HFFc6 (cell line): ENCODE results near the gene SGMS1. TPM values are rescaled to one million over a fixed set of nuclear protein-coding genes. Genes with fewer than 3 reads are reported as not detected.
"Not testable (repeated sequence)": the region's sequence is repeated elsewhere in the genome, so short reads cannot be mapped to it uniquely, and the experiment has no call there.

Experiments used
- DNase-seq: peaks from one replicate; pipeline ENCODE4 v3.0.0-alpha.2; 2018
- H3K27ac Mint-ChIP-seq: 2 replicates; pipeline ENCODE4 v1.8.0; 2020; ENCODE audit warnings: mild to moderate bottlenecking, mixed read lengths
- H3K27me3 Mint-ChIP-seq: 2 replicates; pipeline ENCODE4 v1.8.0; 2021; ENCODE audit warnings: mild to moderate bottlenecking, moderate library complexity, mixed read lengths; ENCODE audit not compliant: insufficient read depth
- H3K36me3 Mint-ChIP-seq: 2 replicates; pipeline ENCODE4 v1.8.0; 2021; ENCODE audit warnings: low read depth, mixed read lengths
- H3K4me1 Mint-ChIP-seq: 2 replicates; pipeline ENCODE4 v1.8.0; 2020; ENCODE audit warnings: low read depth, mixed read lengths
- H3K4me3 Mint-ChIP-seq: 2 replicates; pipeline ENCODE4 v1.8.0; 2020; ENCODE audit warnings: mild to moderate bottlenecking, moderate library complexity, mixed read lengths
- H3K9me3 Mint-ChIP-seq: 2 replicates; pipeline ENCODE4 v1.8.0; 2020; ENCODE audit warnings: mild to moderate bottlenecking, mixed read lengths
- total RNA-seq, 6 experiments: library from RNA; stranded (reverse); fragmentation: NEBNext Ultra II Directional; extraction: Animal tissue kit (Norgen Biotek cat#: 25700); gene quantifications; 2 replicates in 1 of 6; 3 replicates in 5 of 6; pipeline ENCODE4 v1.2.3, GENCODE V29; 2021
- TF ChIP-seq, protein P1 (sequence below): fragments of 200-600 bp; sonication (generic); IDR thresholded peaks from 2 replicates; pipeline ENCODE4 v1.5.0; 2021; ENCODE audit warnings: antibody characterized with exemption, mild to moderate bottlenecking

Gene SGMS1
- total RNA-seq, 6 experiments from 2014 or later, result 19.6 to 27.5 (median 24.6) TPM

- H3K27me3 Mint-ChIP-seq, result peaks cover 27% of the 10 kb centered on the region
- TF ChIP-seq, protein P1, sequence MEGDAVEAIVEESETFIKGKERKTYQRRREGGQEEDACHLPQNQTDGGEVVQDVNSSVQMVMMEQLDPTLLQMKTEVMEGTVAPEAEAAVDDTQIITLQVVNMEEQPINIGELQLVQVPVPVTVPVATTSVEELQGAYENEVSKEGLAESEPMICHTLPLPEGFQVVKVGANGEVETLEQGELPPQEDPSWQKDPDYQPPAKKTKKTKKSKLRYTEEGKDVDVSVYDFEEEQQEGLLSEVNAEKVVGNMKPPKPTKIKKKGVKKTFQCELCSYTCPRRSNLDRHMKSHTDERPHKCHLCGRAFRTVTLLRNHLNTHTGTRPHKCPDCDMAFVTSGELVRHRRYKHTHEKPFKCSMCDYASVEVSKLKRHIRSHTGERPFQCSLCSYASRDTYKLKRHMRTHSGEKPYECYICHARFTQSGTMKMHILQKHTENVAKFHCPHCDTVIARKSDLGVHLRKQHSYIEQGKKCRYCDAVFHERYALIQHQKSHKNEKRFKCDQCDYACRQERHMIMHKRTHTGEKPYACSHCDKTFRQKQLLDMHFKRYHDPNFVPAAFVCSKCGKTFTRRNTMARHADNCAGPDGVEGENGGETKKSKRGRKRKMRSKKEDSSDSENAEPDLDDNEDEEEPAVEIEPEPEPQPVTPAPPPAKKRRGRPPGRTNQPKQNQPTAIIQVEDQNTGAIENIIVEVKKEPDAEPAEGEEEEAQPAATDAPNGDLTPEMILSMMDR, result no peak
These were observed 344.3 kb downstream of the SGMS1 start for GRCh38 chr10:50279489-50279888.

DNA sequence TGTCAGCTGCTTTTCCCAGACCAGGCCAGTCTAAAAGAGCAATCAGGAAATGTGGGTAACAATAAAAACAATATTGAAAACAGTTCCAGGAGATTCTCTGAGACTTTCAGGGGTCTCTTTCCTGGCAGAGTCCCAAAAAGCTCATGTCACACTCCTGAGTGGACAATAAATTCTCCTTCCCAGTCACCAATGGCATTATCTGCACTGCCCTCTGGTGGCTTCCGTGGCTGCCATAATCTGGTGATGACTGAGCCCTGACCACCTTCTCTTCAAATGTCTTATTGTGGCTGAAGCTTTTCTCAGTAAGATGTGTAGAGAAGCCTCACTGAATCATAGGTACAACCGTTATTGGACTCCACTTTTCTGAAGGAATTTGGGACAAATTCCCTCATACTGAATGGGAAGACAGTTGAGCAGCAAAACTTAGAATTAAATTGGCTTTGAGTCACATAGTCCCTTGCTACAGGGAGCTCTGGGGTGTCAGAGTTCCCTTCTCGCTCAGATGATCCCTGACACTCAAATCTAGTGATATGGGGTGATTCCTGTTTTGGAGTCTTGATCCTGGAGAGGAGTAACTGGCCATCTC is 348.0 kb downstream of the SGMS1 start:
- H3K27me3 Mint-ChIP-seq, result peaks cover 8% of the 10 kb centered on the region
- DNase-seq, result peak; percentile 28
- H3K4me3 Mint-ChIP-seq, result no peak overlapping the region
- TF ChIP-seq, protein P1, result peak; percentile 82
- H3K27ac Mint-ChIP-seq, result no peak overlapping the region
- H3K36me3 Mint-ChIP-seq, result no peaks in the 10 kb centered on the region
- H3K9me3 Mint-ChIP-seq, result no peaks in the 10 kb centered on the region
- H3K4me1 Mint-ChIP-seq, result peaks cover 6% of the 10 kb centered on the region

More at GRCh38 chr10:50279489-50279888, 344.3 kb downstream of the SGMS1 start:
- no peak overlapping the region for H3K4me3 Mint-ChIP-seq
- DNase-seq, result no peak
- H3K27ac Mint-ChIP-seq, result no peak overlapping the region
- no peaks in the 10 kb centered on the region for H3K36me3 Mint-ChIP-seq
- peaks cover 6% of the 10 kb centered on the region for H3K4me1 Mint-ChIP-seq
- H3K9me3 Mint-ChIP-seq, result no peaks in the 10 kb centered on the region

DNA sequence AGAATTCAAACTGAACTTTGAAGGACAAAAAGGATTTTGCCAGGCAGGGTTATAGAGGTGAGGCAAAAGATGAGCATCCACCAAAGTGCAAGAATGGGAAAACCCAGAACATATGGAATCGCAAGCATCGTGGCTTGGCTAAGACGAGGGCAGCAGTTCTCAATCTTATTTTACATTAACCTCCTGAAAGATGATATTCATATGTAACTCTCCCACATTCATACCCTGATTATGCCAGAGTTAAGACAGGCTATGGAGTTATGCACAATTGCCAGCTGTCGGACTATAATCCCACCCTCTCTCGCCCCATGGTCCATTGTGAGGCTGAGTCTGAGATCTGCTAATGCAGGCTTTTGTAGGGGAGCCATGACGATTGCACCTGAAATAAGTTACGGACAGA is 351.2 kb downstream of the SGMS1 start:
- H3K4me1 Mint-ChIP-seq, result no peaks in the 10 kb centered on the region
- TF ChIP-seq, protein P1, result no peak
- no peaks in the 10 kb centered on the region for H3K9me3 Mint-ChIP-seq
- no peak overlapping the region for H3K4me3 Mint-ChIP-seq
- H3K27me3 Mint-ChIP-seq, result peaks cover 5% of the 10 kb centered on the region; the same call in 1 of the 2 replicates
- no peak for DNase-seq
- H3K36me3 Mint-ChIP-seq, result no peaks in the 10 kb centered on the region
- no peak overlapping the region for H3K27ac Mint-ChIP-seq

- H3K36me3 Mint-ChIP-seq, result no peaks in the 10 kb centered on the region
- H3K4me1 Mint-ChIP-seq, result no peaks in the 10 kb centered on the region
- no peak for DNase-seq
- TF ChIP-seq, protein P1, result no peak
- no peaks in the 10 kb centered on the region for H3K9me3 Mint-ChIP-seq
- no peak overlapping the region for H3K4me3 Mint-ChIP-seq
- H3K27ac Mint-ChIP-seq, result no peak overlapping the region
- peaks cover 4% of the 10 kb centered on the region; the same call in 1 of the 2 replicates for H3K27me3 Mint-ChIP-seq
These were observed 352.0 kb downstream of the SGMS1 start for GRCh38 chr10:50271564-50272250.

DNA sequence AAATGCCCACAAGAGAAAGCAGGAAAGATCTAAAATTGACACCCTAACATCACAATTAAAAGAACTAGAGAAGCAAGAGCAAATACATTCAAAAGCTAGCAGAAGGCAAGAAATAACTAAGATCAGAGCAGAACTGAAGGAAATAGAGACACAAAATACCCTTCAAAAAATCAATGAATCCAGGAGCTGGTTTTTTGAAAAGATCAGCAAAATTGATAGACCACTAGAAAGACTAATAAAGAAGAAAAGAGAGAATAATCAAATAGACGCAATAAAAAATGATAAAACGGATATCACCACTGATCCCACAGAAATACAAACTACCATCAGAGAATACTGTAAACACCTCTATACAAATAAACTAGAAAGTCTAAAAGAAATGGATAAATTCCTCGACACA is 355.9 kb downstream of the SGMS1 start:
- H3K36me3 Mint-ChIP-seq, H3K4me1 Mint-ChIP-seq, H3K4me3 Mint-ChIP-seq, DNase-seq, H3K27ac Mint-ChIP-seq, H3K9me3 Mint-ChIP-seq: not testable (repeated sequence)
- peaks cover 19% of the 10 kb centered on the region for H3K27me3 Mint-ChIP-seq

- H3K4me1 Mint-ChIP-seq, H3K9me3 Mint-ChIP-seq, H3K27ac Mint-ChIP-seq, H3K36me3 Mint-ChIP-seq, DNase-seq, H3K4me3 Mint-ChIP-seq: not testable (repeated sequence)
- peaks cover 26% of the 10 kb centered on the region for H3K27me3 Mint-ChIP-seq
These were observed 361.1 kb downstream of the SGMS1 start for GRCh38 chr10:50262625-50263024.
